ENCODE results near the gene C10orf67. TPM values are rescaled to one million over a fixed set of nuclear protein-coding genes. Genes with fewer than 3 reads are reported as not detected.

Gene C10orf67
- polyA plus RNA-seq, 6 donors from 2014 or later: not detected

GRCh38 chr10:23331567-23332301 is 12.9 kb downstream of the C10orf67 start:
- Mint-ChIP-seq H3K27ac (peak overlapping the region in 2 of 6 donors; percentile 3 to 7), H3K4me3 (no peak overlapping the region), H3K27me3 (peaks cover 3 to 11% (median 9%) of the 10 kb centered on the region in 3 donors), H3K4me1 (peaks cover 1 to 5% (median 4%) of the 10 kb centered on the region in 3 donors), H3K9me3 (peaks cover 0 to 9% (median 0%) of the 10 kb centered on the region in 7 donors), H3K36me3 (no peaks in the 10 kb centered on the region)
- DNase-seq (no peak), ATAC-seq (ENCODE audit: low read depth in 2 of 2) (no peak)

- Mint-ChIP-seq H3K4me1 (peaks cover 1 to 5% (median 4%) of the 10 kb centered on the region in 3 donors), H3K27me3 (peaks cover 7 to 17% (median 15%) of the 10 kb centered on the region in 3 donors), H3K4me3 (no peak overlapping the region), H3K9me3 (peaks cover 0 to 9% (median 0%) of the 10 kb centered on the region in 7 donors), H3K36me3 (no peaks in the 10 kb centered on the region), H3K27ac (peak overlapping the region in 3 of 6 donors; percentile 44 to 90 (median 56))
- no peak for ATAC-seq (ENCODE audit: low read depth in 2 of 2)
- DNase-seq: no peak
Observed at GRCh38 chr10:23330948-23331347, 13.6 kb downstream of the C10orf67 start.

GRCh38 chr10:23326544-23327307 is 17.9 kb downstream of the C10orf67 start:
- peaks cover 1 to 10% (median 4%) of the 10 kb centered on the region in 3 donors for H3K4me1 Mint-ChIP-seq
- ATAC-seq (ENCODE audit: low read depth in 2 of 2): no peak
- H3K9me3 Mint-ChIP-seq: peaks cover 0 to 9% (median 0%) of the 10 kb centered on the region in 7 donors
- no peak overlapping the region for H3K4me3 Mint-ChIP-seq
- H3K27me3 Mint-ChIP-seq: peaks cover 26 to 30% (median 26%) of the 10 kb centered on the region in 3 donors
- H3K27ac Mint-ChIP-seq: no peak overlapping the region
- H3K36me3 Mint-ChIP-seq: no peaks in the 10 kb centered on the region
- no peak for DNase-seq

GRCh38 chr10:23325132-23325531 is 19.5 kb downstream of the C10orf67 start:
- Mint-ChIP-seq H3K27ac (no peak overlapping the region), H3K9me3 (peaks cover 0 to 9% (median 0%) of the 10 kb centered on the region in 7 donors), H3K4me3 (no peak overlapping the region), H3K36me3 (no peaks in the 10 kb centered on the region), H3K27me3 (peaks cover 21 to 26% (median 26%) of the 10 kb centered on the region in 3 donors), H3K4me1 (peaks cover 0 to 10% (median 0%) of the 10 kb centered on the region in 3 donors)
- peak in 1 of 2 donors; percentile 41 for ATAC-seq (ENCODE audit: low read depth in 2 of 2)
- DNase-seq: no peak

DNA sequence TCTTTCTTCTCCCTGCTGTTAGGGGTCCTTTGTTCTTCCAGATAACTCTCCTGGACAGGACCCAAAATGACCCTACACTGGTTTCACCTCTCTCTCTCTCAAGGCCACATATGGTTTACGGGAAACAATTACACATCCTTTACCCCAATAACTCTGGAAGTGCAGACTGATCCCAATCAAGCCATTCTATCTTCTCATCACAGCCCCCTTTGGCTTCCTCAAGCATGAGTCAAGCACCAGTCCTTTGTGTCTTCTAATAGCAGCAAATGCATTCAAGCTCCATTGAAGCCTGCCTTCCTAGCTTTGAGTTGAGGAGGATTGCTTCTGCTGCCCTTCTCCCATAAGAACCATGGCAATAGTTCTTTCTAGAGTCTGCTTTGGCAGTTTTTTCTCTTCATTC is 20.2 kb downstream of the C10orf67 start:
- Mint-ChIP-seq H3K4me3 (no peak overlapping the region), H3K36me3 (no peaks in the 10 kb centered on the region), H3K27ac (peak overlapping the region in 1 of 6 donors; percentile 19), H3K4me1 (peaks cover 0 to 10% (median 5%) of the 10 kb centered on the region in 3 donors), H3K27me3 (peaks cover 21 to 26% (median 26%) of the 10 kb centered on the region in 3 donors), H3K9me3 (peaks cover 0 to 7% (median 0%) of the 10 kb centered on the region in 7 donors)
- no peak for ATAC-seq (ENCODE audit: low read depth in 2 of 2)
- DNase-seq: no peak

DNA sequence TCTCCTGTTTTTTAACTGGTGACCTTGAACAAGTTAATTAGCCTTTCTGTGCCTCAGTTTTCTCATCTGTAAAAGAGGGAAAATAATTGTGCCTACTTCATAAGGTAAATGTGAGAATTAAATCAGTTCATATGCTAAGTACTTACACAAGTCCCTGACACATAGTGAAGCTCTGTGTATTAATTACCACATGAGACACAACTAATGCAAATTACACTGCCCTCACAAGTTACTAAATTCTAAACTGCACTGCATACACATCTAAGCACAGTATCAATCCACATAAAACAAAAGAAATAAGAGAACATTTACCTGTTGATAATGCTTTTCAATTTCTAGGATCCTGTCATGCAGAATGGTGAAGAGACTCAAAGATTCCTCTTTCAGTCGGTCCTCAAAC is 22.5 kb downstream of the C10orf67 start:
- ATAC-seq (ENCODE audit: low read depth in 2 of 2) (no peak), DNase-seq (no peak)
- Mint-ChIP-seq H3K4me1 (peaks cover 0 to 10% (median 5%) of the 10 kb centered on the region in 3 donors), H3K36me3 (peaks cover 0 to 6% of the 10 kb centered on the region in 2 donors), H3K27me3 (peaks cover 26 to 29% (median 26%) of the 10 kb centered on the region in 3 donors), H3K9me3 (peaks cover 0 to 15% (median 0%) of the 10 kb centered on the region in 7 donors), H3K4me3 (no peak overlapping the region), H3K27ac (no peak overlapping the region)

DNA sequence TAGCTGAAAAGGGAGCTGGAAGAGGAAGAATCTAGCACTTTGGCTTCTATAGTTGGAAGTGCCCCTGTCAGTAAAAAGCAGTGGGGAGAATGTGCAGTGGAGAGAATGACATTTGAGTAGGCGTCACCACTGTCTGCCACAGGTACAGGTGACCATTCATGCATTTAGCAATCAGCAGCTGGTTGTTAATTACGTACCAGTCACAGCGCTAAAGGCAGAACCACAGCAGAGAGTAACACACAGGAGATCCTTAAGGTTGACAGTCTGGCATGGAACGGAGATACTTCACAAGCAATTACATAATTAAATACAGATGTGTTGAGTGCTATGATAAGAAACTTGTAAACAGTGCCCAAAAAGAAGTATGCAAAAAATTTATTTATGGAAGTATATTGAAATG is 24.8 kb downstream of the C10orf67 start:
- H3K4me1 Mint-ChIP-seq: peaks cover 0 to 7% (median 5%) of the 10 kb centered on the region in 3 donors
- ATAC-seq (ENCODE audit: low read depth in 2 of 2) (no peak), DNase-seq (no peak)
- peaks cover 10 to 24% (median 18%) of the 10 kb centered on the region in 3 donors for H3K27me3 Mint-ChIP-seq
- H3K36me3 Mint-ChIP-seq: peaks cover 0 to 6% of the 10 kb centered on the region in 2 donors
- H3K4me3 Mint-ChIP-seq: no peak overlapping the region
- H3K27ac Mint-ChIP-seq: no peak overlapping the region
- peaks cover 0 to 21% (median 0%) of the 10 kb centered on the region in 7 donors for H3K9me3 Mint-ChIP-seq

GRCh38 chr10:23318359-23318758 is 26.2 kb downstream of the C10orf67 start:
- DNase-seq (no peak), ATAC-seq (ENCODE audit: low read depth in 2 of 2) (no peak)
- Mint-ChIP-seq H3K27me3 (peaks cover 0 to 23% (median 14%) of the 10 kb centered on the region in 3 donors), H3K27ac (no peak overlapping the region), H3K4me3 (no peak overlapping the region), H3K9me3 (peaks cover 0 to 21% (median 0%) of the 10 kb centered on the region in 7 donors), H3K36me3 (peaks cover 0 to 6% of the 10 kb centered on the region in 2 donors), H3K4me1 (peaks cover 0 to 5% (median 0%) of the 10 kb centered on the region in 3 donors)

GRCh38 chr10:23317416-23317815 is 27.2 kb downstream of the C10orf67 start:
- Mint-ChIP-seq H3K36me3 (peaks cover 0 to 6% of the 10 kb centered on the region in 2 donors), H3K27me3 (peaks cover 0 to 19% (median 17%) of the 10 kb centered on the region in 3 donors), H3K4me1 (peaks cover 0 to 5% (median 0%) of the 10 kb centered on the region in 3 donors), H3K4me3 (no peak overlapping the region), H3K27ac (no peak overlapping the region), H3K9me3 (peaks cover 0 to 21% (median 0%) of the 10 kb centered on the region in 7 donors)
- no peak for ATAC-seq (ENCODE audit: low read depth in 2 of 2)
- no peak for DNase-seq

- Mint-ChIP-seq H3K9me3 (peaks cover 0 to 21% (median 0%) of the 10 kb centered on the region in 7 donors), H3K27me3 (peaks cover 0 to 19% (median 15%) of the 10 kb centered on the region in 3 donors), H3K4me1 (peaks cover 0 to 5% (median 0%) of the 10 kb centered on the region in 3 donors), H3K36me3 (peaks cover 0 to 6% of the 10 kb centered on the region in 2 donors), H3K4me3 (no peak overlapping the region), H3K27ac (no peak overlapping the region)
- no peak for DNase-seq
- ATAC-seq (ENCODE audit: low read depth in 2 of 2): no peak
Observed at GRCh38 chr10:23316406-23316805, 28.2 kb downstream of the C10orf67 start.

DNA sequence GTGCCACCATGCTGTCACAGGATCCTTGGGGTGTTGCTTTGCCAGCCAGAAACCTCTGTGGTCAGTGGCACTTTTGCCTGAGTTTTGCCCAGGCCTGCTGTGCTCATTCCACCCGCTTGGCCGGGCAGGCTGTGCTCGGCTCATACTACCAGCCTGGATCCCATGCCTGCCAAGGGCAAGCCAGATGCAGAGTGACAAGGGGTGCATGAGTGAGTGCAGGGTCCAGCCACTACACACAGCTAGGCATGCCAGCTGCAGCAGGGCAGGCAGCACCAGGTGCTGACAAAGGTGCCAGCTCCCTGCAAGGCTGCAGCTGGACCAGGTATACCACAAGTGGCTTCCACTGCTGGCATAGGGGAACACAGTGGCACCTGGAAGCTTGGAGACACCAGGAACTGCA is 28.6 kb downstream of the C10orf67 start:
- peaks cover 0 to 19% (median 15%) of the 10 kb centered on the region in 3 donors for H3K27me3 Mint-ChIP-seq
- no peak overlapping the region for H3K4me3 Mint-ChIP-seq
- H3K27ac Mint-ChIP-seq: no peak overlapping the region
- ATAC-seq (ENCODE audit: low read depth in 2 of 2) (no peak), DNase-seq (no peak)
- peaks cover 0 to 21% (median 0%) of the 10 kb centered on the region in 7 donors for H3K9me3 Mint-ChIP-seq
- peaks cover 0 to 6% of the 10 kb centered on the region in 2 donors for H3K36me3 Mint-ChIP-seq
- H3K4me1 Mint-ChIP-seq: peaks cover 0 to 5% (median 0%) of the 10 kb centered on the region in 3 donors

DNA sequence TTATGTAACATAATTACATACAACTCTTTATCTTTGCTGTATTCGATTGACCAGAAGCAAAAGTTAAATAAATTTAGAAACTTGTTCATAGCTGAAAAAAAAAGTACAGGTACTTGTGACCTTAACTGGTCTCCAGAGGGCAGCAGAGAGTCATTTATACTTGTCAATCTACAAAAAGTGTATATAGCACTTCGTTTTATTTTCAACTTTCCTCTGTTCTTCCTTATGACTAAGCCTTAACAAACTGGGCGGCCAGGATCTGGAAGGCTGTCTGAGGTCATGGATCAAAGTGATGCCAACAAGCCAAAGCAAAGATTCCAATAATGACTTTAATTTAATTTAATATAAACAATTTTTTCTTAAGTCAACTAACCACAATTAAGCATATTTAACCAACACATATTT is 29.8 kb downstream of the C10orf67 start:
- H3K27me3 Mint-ChIP-seq: peaks cover 8 to 19% (median 19%) of the 10 kb centered on the region in 3 donors
- DNase-seq (peak; percentile 60), ATAC-seq (ENCODE audit: low read depth in 2 of 2) (peak in 1 of 2 donors; percentile 36)
- peaks cover 0 to 21% (median 0%) of the 10 kb centered on the region in 7 donors for H3K9me3 Mint-ChIP-seq
- H3K27ac Mint-ChIP-seq: no peak overlapping the region
- no peak overlapping the region for H3K4me3 Mint-ChIP-seq
- H3K36me3 Mint-ChIP-seq: peaks cover 0 to 6% of the 10 kb centered on the region in 2 donors
- peaks cover 0 to 3% (median 0%) of the 10 kb centered on the region in 3 donors for H3K4me1 Mint-ChIP-seq

- Mint-ChIP-seq H3K27ac (no peak overlapping the region), H3K36me3 (no peaks in the 10 kb centered on the region), H3K9me3 (peaks cover 0 to 5% (median 0%) of the 10 kb centered on the region in 7 donors), H3K4me1 (no peaks in the 10 kb centered on the region), H3K4me3 (no peak overlapping the region), H3K27me3 (peaks cover 23 to 27% (median 25%) of the 10 kb centered on the region in 3 donors)
- ATAC-seq (ENCODE audit: low read depth in 2 of 2) (no peak), DNase-seq (no peak)
Observed at GRCh38 chr10:23311034-23311433, 33.6 kb downstream of the C10orf67 start.
